ENCODE data around the gene DNAH17. TPM values are rescaled to one million over a fixed set of nuclear protein-coding genes. Genes with fewer than 3 reads are reported as not detected.

The DNAH17 gene
- total RNA-seq, 1 experiment from 2014 or later = 0.23 TPM

GRCh38 chr17:78589885-78590284, 12.7 kb upstream of the DNAH17 start:
- Histone ChIP-seq H3K27me3 (replicated peaks; ENCODE audit: control insufficient read depth, insufficient read depth, low read length) (no peaks in the 10 kb centered on the region), H3K4me1 (peaks cover 9% of the 10 kb centered on the region), H3K9me3 (no peaks in the 10 kb centered on the region), H3K36me3 (ENCODE audit: control insufficient read depth, insufficient read depth, low read length) (no peaks in the 10 kb centered on the region), H3K4me3 (ENCODE audit: low read depth, low read length) (no peak overlapping the region)
- CTCF ChIA-PET = no interaction called here
- H3K9me3 Mint-ChIP-seq (ENCODE audit: unreplicated experiment) = no peaks in the 10 kb centered on the region
- H3K36me3 Mint-ChIP-seq (ENCODE audit: insufficient read depth, unreplicated experiment) = no peaks in the 10 kb centered on the region
- intact Hi-C loops (cut with micrococcal nuclease; ENCODE audit: unreplicated experiment) = no loop called here
- BruUV-seq (replicated peaks) = no TSS peak
- no peak overlapping the region for H3K27ac Mint-ChIP-seq (ENCODE audit: unreplicated experiment)
- H3K27me3 Mint-ChIP-seq (ENCODE audit: insufficient read depth, unreplicated experiment) = no peaks in the 10 kb centered on the region
- DNase-seq = no peak
- POLR2A ChIA-PET = interaction anchor here (0.6 kb wide), 1 partner anchor 171 kb away, joined by 3 read pairs; no protein-coding TSS in a partner anchor
- no peaks in the 10 kb centered on the region for H3K4me1 Mint-ChIP-seq (ENCODE audit: low read depth, unreplicated experiment)
- no peak for TF ChIP-seq CTCF (IDR thresholded peaks at IDR 0.05; ENCODE audit: insufficient read depth in 1 of 2, low read depth in 1 of 2, low read length in 1 of 2, severe bottlenecking in 1 of 2, unreplicated experiment in 1 of 2)
- H3K4me3 Mint-ChIP-seq (ENCODE audit: unreplicated experiment) = no peak overlapping the region

- no peaks in the 10 kb centered on the region for H3K4me1 Mint-ChIP-seq (ENCODE audit: low read depth, unreplicated experiment)
These were observed 12.0 kb upstream of the DNAH17 start for GRCh38 chr17:78589031-78589675.

DNA sequence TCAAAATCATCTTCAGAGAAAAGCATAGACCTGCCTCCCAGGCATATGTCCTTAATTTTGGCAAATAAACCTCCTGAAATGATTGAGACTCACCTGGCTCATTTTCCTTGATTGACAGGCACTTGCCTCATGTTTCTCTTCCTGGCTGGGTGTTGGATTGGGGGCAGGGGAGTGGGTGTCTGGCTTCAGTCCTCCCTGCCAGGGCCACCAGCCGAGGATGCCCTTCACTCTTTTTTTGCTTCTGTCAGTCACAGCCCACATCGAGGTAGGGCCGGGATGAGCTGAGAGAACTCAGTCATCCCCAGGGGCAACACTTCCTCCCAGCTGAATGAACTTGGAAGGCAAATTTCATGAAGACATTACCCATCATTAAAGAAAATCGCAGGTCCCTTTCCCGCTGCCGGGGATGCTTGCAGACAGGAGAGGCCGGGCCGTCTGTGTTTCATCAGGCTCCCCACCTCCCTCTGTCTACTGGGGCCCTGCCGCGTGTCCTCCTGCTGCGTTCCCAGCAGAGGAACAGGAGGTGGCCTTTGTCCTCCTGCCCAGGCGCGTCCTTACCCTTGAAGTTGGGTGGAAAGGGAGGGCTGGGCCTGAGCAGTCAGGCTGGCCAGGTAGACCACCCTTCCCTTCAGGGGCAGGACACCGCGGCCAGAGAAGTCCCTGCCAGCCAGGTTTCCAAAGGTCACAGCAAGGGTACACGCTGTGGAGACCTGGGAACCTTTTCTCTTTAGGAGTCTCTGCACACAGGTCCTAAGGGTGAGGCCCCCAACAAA, 11.2 kb upstream of the DNAH17 start:
- Histone ChIP-seq H3K4me1 (peaks cover 9% of the 10 kb centered on the region), H3K27me3 (replicated peaks; ENCODE audit: control insufficient read depth, insufficient read depth, low read length) (no peaks in the 10 kb centered on the region), H3K9me3 (no peaks in the 10 kb centered on the region), H3K4me3 (ENCODE audit: low read depth, low read length) (no peak overlapping the region), H3K36me3 (ENCODE audit: control insufficient read depth, insufficient read depth, low read length) (no peaks in the 10 kb centered on the region)
- Mint-ChIP-seq H3K27ac (ENCODE audit: unreplicated experiment) (no peak overlapping the region), H3K9me3 (ENCODE audit: unreplicated experiment) (peaks cover 8% of the 10 kb centered on the region), H3K4me3 (ENCODE audit: unreplicated experiment) (no peak overlapping the region), H3K27me3 (ENCODE audit: insufficient read depth, unreplicated experiment) (peaks cover 2% of the 10 kb centered on the region), H3K4me1 (ENCODE audit: low read depth, unreplicated experiment) (no peaks in the 10 kb centered on the region), H3K36me3 (ENCODE audit: insufficient read depth, unreplicated experiment) (no peaks in the 10 kb centered on the region)
- ChIA-PET POLR2A (no interaction called here), CTCF (no interaction called here)
- intact Hi-C loops (cut with micrococcal nuclease; ENCODE audit: unreplicated experiment) = no loop called here
- TF ChIP-seq CTCF (IDR thresholded peaks at IDR 0.05; ENCODE audit: insufficient read depth in 1 of 2, low read depth in 1 of 2, low read length in 1 of 2, severe bottlenecking in 1 of 2, unreplicated experiment in 1 of 2) = no peak
- no peak for DNase-seq
- BruUV-seq (replicated peaks) = no TSS peak

More at GRCh38 chr17:78589031-78589675, 12.0 kb upstream of the DNAH17 start:
- Histone ChIP-seq H3K27me3 (replicated peaks; ENCODE audit: control insufficient read depth, insufficient read depth, low read length) (no peaks in the 10 kb centered on the region), H3K4me1 (peaks cover 9% of the 10 kb centered on the region), H3K36me3 (ENCODE audit: control insufficient read depth, insufficient read depth, low read length) (no peaks in the 10 kb centered on the region), H3K9me3 (no peaks in the 10 kb centered on the region), H3K4me3 (ENCODE audit: low read depth, low read length) (no peak overlapping the region)
- BruUV-seq (replicated peaks) = no TSS peak
- no peak overlapping the region for H3K27ac Mint-ChIP-seq (ENCODE audit: unreplicated experiment)
- no peaks in the 10 kb centered on the region for H3K36me3 Mint-ChIP-seq (ENCODE audit: insufficient read depth, unreplicated experiment)
- DNase-seq = no peak
- no peaks in the 10 kb centered on the region for H3K27me3 Mint-ChIP-seq (ENCODE audit: insufficient read depth, unreplicated experiment)
- intact Hi-C loops (cut with micrococcal nuclease; ENCODE audit: unreplicated experiment) = no loop called here
- ChIA-PET CTCF (no interaction called here), POLR2A (no interaction called here)
- H3K4me3 Mint-ChIP-seq (ENCODE audit: unreplicated experiment) = no peak overlapping the region
- peaks cover 1% of the 10 kb centered on the region for H3K9me3 Mint-ChIP-seq (ENCODE audit: unreplicated experiment)
- TF ChIP-seq CTCF (IDR thresholded peaks at IDR 0.05; ENCODE audit: insufficient read depth in 1 of 2, low read depth in 1 of 2, low read length in 1 of 2, severe bottlenecking in 1 of 2, unreplicated experiment in 1 of 2) = no peak
